Hematopoietic multipotent progenitor cell treated with erythropoietin and hydrocortisone succinate and interleukin-3 and kit ligand, for 4 days (in vitro differentiated cells): Measurements from ENCODE around the gene TMEM190.

Source experiments
- DNase-seq: peaks from one replicate; pipeline ENCODE4 v3.0.0-alpha.2; 2015

TMEM190 gene

GRCh38 chr19:55424518-55424917, 47.9 kb downstream of the TMEM190 start:
- DNase-seq, result no peak

GRCh38 chr19:55426042-55426441, 49.4 kb downstream of the TMEM190 start:
- DNase-seq, result no peak
